H1 (cell line): ENCODE measurements around the gene ACCS. TPM values are rescaled to one million over a fixed set of nuclear protein-coding genes. Genes with fewer than 3 reads are reported as not detected.
A peak's percentile ranks its signal among the peaks of the same experiment; 100 is the strongest.

Source experiments
- CTCF ChIA-PET: fragments of 300-600 bp; sonication (Branson Sonifier 250); formaldehyde crosslinking; loops from one replicate; lab custom pipeline; 2021; ENCODE audit not compliant: partially characterized antibody; lab: Charles Lee
- POLR2A ChIA-PET: fragments of 300-600 bp; sonication (Branson Sonifier 250); formaldehyde crosslinking; loops from one replicate; lab custom pipeline; 2021; ENCODE audit warnings: inconsistent platforms; ENCODE audit not compliant: partially characterized antibody; lab: Charles Lee
- DNase-seq, 2 experiments: peaks; one replicate each; pipeline versions ENCODE4 v3.0.0 to v3.0.0-alpha.2; 2010 to 2022; ENCODE audit warnings: low spot score in 2 of 2, low read depth in 1 of 2, mixed read lengths in 1 of 2
- FAIRE-seq: peaks from 2 replicates; lab custom pipeline; 2011; peaks lifted over from hg19 to GRCh38; lab: Jason Lieb, UNC
- H2AFZ ChIP-seq: 2 replicates; pipeline ENCODE4 v1.8.1; 2012; ENCODE audit warnings: low read length, inconsistent platforms
- H2AK5ac ChIP-seq: 2 replicates; pipeline ENCODE4 v1.6.1; 2013; ENCODE audit warnings: low read depth, low read length
- H2BK120ac ChIP-seq: replicated peaks from 2 replicates; pipeline ENCODE3; 2013; ENCODE audit warnings: low read depth, low read length, inconsistent platforms
- H2BK12ac ChIP-seq: 2 replicates; pipeline ENCODE4 v1.6.1; 2013; ENCODE audit warnings: low read depth, low read length
- H2BK15ac ChIP-seq: 2 replicates; pipeline ENCODE4 v1.6.1; 2013; ENCODE audit warnings: low read length
- H2BK20ac ChIP-seq: 2 replicates; pipeline ENCODE4 v1.6.1; 2013; ENCODE audit warnings: low read length
- H2BK5ac ChIP-seq: 2 replicates; pipeline ENCODE4 v1.6.1; 2013; ENCODE audit warnings: low read depth, low read length
- H3K14ac ChIP-seq: 2 replicates; pipeline ENCODE4 v1.6.1; 2013; ENCODE audit warnings: inconsistent platforms; ENCODE audit not compliant: insufficient read length
- H3K18ac ChIP-seq: 2 replicates; pipeline ENCODE4 v1.6.1; 2013; ENCODE audit warnings: low read length; ENCODE audit errors: extremely low read depth
- H3K23ac ChIP-seq: 2 replicates; pipeline ENCODE4 v1.6.1; 2013; ENCODE audit warnings: inconsistent platforms; ENCODE audit not compliant: insufficient read length
- H3K23me2 ChIP-seq: 2 replicates; pipeline ENCODE4 v1.6.1; 2013; ENCODE audit warnings: low read depth, low read length
- H3K27ac ChIP-seq: 2 replicates; pipeline ENCODE4 v1.6.1; 2011; ENCODE audit warnings: low read depth, low read length, inconsistent platforms
- H3K27me3 ChIP-seq, 4 experiments: replicated peaks in 1 of 4; 1 replicate in 1 of 4; 2 replicates in 3 of 4; pipeline versions ENCODE4 v1.6.1 to v1.8.1; 2011 to 2013; ENCODE audit warnings: low read length in 3 of 4, mild to moderate bottlenecking in 3 of 4, inconsistent platforms in 2 of 4, mixed read lengths in 2 of 4, moderate library complexity in 1 of 4; ENCODE audit not compliant: control insufficient read depth in 3 of 4, insufficient read depth in 3 of 4; ENCODE audit errors: extremely low read depth in 1 of 4
- H3K36me3 ChIP-seq, 4 experiments: 2 replicates each; pipeline versions ENCODE4 v1.6.1 to v1.8.1; 2011 to 2013; ENCODE audit warnings: mild to moderate bottlenecking in 4 of 4, low read length in 3 of 4, moderate library complexity in 2 of 4, control low read depth in 1 of 4, inconsistent platforms in 1 of 4; ENCODE audit not compliant: insufficient read depth in 4 of 4, control insufficient read depth in 2 of 4
- H3K4ac ChIP-seq: replicated peaks from 2 replicates; pipeline ENCODE3; 2013; ENCODE audit warnings: low read length, low read depth, mixed read lengths, inconsistent platforms; ENCODE audit not compliant: insufficient read length
- H3K4me1 ChIP-seq, 4 experiments: replicated peaks in 1 of 4; 1 replicate in 1 of 4; 2 replicates in 3 of 4; pipeline versions ENCODE4 v1.6.1 to v1.8.1; 2011 to 2013; ENCODE audit warnings: low read length in 3 of 4, inconsistent platforms in 2 of 4, mixed read lengths in 1 of 4; ENCODE audit not compliant: insufficient read depth in 4 of 4, control insufficient read depth in 3 of 4
- H3K4me2 ChIP-seq, 2 experiments: 2 replicates each; pipeline versions ENCODE4 v1.6.1 to v1.8.1; 2011 to 2013; ENCODE audit warnings: low read depth in 2 of 2, low read length in 2 of 2, control low read depth in 1 of 2, inconsistent platforms in 1 of 2, mild to moderate bottlenecking in 1 of 2; ENCODE audit not compliant: insufficient read depth in 1 of 2
- H3K4me3 ChIP-seq, 4 experiments: fragments of 200-600, 300-600 bp in 1 of 4; sonication (generic), shearing (Covaris generic), sonication (Bioruptor Twin) in 1 of 4; 2 replicates each; pipeline versions ENCODE4 v1.5.1 to v1.8.1; 2011 to 2016; ENCODE audit warnings: low read length in 4 of 4, low read depth in 3 of 4, control low read depth in 2 of 4, inconsistent platforms in 2 of 4, mild to moderate bottlenecking in 2 of 4, mixed read lengths in 1 of 4, moderate library complexity in 1 of 4; ENCODE audit not compliant: insufficient read depth in 2 of 4; ENCODE audit errors: extremely low read depth in 1 of 4
- H3K56ac ChIP-seq: replicated peaks from 2 replicates; pipeline ENCODE3; 2013; ENCODE audit warnings: low read depth, mild to moderate bottlenecking, mixed read lengths, low read length, inconsistent platforms; ENCODE audit not compliant: insufficient read length
- H3K79me1 ChIP-seq: 2 replicates; pipeline ENCODE4 v1.6.1; 2013; ENCODE audit warnings: low read depth, low read length, control low read depth
- H3K79me2 ChIP-seq, 2 experiments: 2 replicates each; pipeline versions ENCODE4 v1.6.1 to v1.8.1; 2012 to 2013; ENCODE audit warnings: low read length in 2 of 2, mild to moderate bottlenecking in 2 of 2, inconsistent platforms in 1 of 2; ENCODE audit not compliant: insufficient read depth in 2 of 2, control insufficient read depth in 1 of 2
- H3K9ac ChIP-seq, 4 experiments: replicated peaks in 1 of 4; 1 replicate in 1 of 4; 2 replicates in 3 of 4; pipeline versions ENCODE4 v1.6.1 to v1.8.1; 2011 to 2013; ENCODE audit warnings: low read depth in 3 of 4, low read length in 3 of 4, control low read depth in 2 of 4, mild to moderate bottlenecking in 2 of 4, moderate library complexity in 2 of 4, inconsistent platforms in 1 of 4; ENCODE audit errors: extremely low read depth in 1 of 4
- H3K9me3 ChIP-seq, 2 experiments: 2 replicates each; pipeline versions ENCODE4 v1.6.1 to v1.8.1; 2012 to 2013; ENCODE audit warnings: mild to moderate bottlenecking in 2 of 2, moderate library complexity in 2 of 2, control low read depth in 1 of 2, inconsistent platforms in 1 of 2, low read depth in 1 of 2, low read length in 1 of 2, mixed read lengths in 1 of 2; ENCODE audit not compliant: insufficient read depth in 2 of 2
- H4K20me1 ChIP-seq, 2 experiments: replicated peaks in 1 of 2; 2 replicates each; pipeline versions ENCODE3 to v1.8.1; 2011 to 2013; ENCODE audit warnings: inconsistent platforms in 2 of 2, low read length in 2 of 2, mild to moderate bottlenecking in 1 of 2; ENCODE audit not compliant: insufficient read depth in 2 of 2, control insufficient read depth in 1 of 2
- H4K5ac ChIP-seq: 2 replicates; pipeline ENCODE4 v1.6.1; 2013; ENCODE audit warnings: low read length, low read depth, mixed read lengths, inconsistent platforms; ENCODE audit not compliant: insufficient read length
- H4K8ac ChIP-seq: 2 replicates; pipeline ENCODE4 v1.8.0; 2013; ENCODE audit warnings: mild to moderate bottlenecking, moderate library complexity, low read length, inconsistent platforms; ENCODE audit not compliant: insufficient read depth; ENCODE audit errors: extremely low read depth
- H4K91ac ChIP-seq: replicated peaks from 2 replicates; pipeline ENCODE3; 2013; ENCODE audit warnings: low read length, mixed read lengths, inconsistent platforms; ENCODE audit not compliant: insufficient read length
- ATF2 ChIP-seq: IDR thresholded peaks from 2 replicates; pipeline ENCODE4 v1.6.1; 2012; ENCODE audit warnings: low read length, inconsistent platforms
- CBX8 ChIP-seq: fragments of 300-800, 300-1000 bp; sonication (generic); IDR thresholded peaks from 2 replicates; pipeline ENCODE4 v1.7.1; 2016; ENCODE audit warnings: low read depth, low read length, borderline replicate concordance
- CHD2 ChIP-seq: IDR thresholded peaks from 2 replicates; pipeline ENCODE4 v1.6.1; 2012; ENCODE audit warnings: low read length, improper control_type of control experiment
- E2F6 ChIP-seq: IDR thresholded peaks from 2 replicates; pipeline ENCODE4 v1.6.1; 2012; ENCODE audit warnings: inconsistent platforms
- HDAC6 ChIP-seq: IDR thresholded peaks from one replicate; pipeline ENCODE4 v1.7.1; 2012; ENCODE audit warnings: low read depth, mild to moderate bottlenecking, inconsistent platforms, low read length, moderate library complexity
- KDM1A ChIP-seq: fragments of 200-600, 300-600 bp; sonication (generic); IDR thresholded peaks from 2 replicates; pipeline ENCODE4 v1.7.1; 2016; ENCODE audit warnings: mild to moderate bottlenecking, low read length, borderline replicate concordance
- MAX ChIP-seq: IDR thresholded peaks from 2 replicates; pipeline ENCODE4 v1.6.1; 2012; ENCODE audit warnings: inconsistent platforms
- POLR2A ChIP-seq, 2 experiments: IDR thresholded peaks; 1 replicate in 1 of 2; 2 replicates in 1 of 2; pipeline ENCODE4 v1.6.1; 2011; ENCODE audit warnings: low read depth in 2 of 2, low read length in 2 of 2, mild to moderate bottlenecking in 2 of 2; ENCODE audit errors: control extremely low read depth in 1 of 2
- POU5F1 ChIP-seq: IDR thresholded peaks from 2 replicates; pipeline ENCODE4 v1.6.1; 2011; ENCODE audit warnings: low read depth, mild to moderate bottlenecking, low read length, moderate library complexity
- USF2 ChIP-seq: IDR thresholded peaks from 2 replicates; pipeline ENCODE4 v1.6.1; 2011; ENCODE audit warnings: low read length, improper control_type of control experiment
- WGBS, 2 experiments: shearing (Covaris generic) in 1 of 2; methylation state at CpG; one replicate each; pipeline versions ENCODE4 v1.1.6 to v1.1.7; 2013 to 2015; ENCODE audit warnings: low lambda C conversion rate in 2 of 2, mixed read lengths in 2 of 2, inconsistent platforms in 1 of 2, low coverage in 1 of 2, missing lambda C conversion rate in 1 of 2; ENCODE audit not compliant: insufficient replicate concordance in 2 of 2, insufficient coverage in 1 of 2, insufficient read length in 1 of 2; ENCODE audit errors: extremely low coverage in 1 of 2, missing lambda C conversion rate in 1 of 2; 5-methylcytosine and 5-hydroxymethylcytosine counted together
- polyA plus RNA-seq, 7 experiments: library from polyadenylated mRNA; depleted of rRNA in 3 of 7; stranded (reverse) in 5 of 7; unstranded in 2 of 7; fragments of >200 nt in 5 of 7; fragments of 200-250 nt in 2 of 7; gene quantifications; 1 replicate in 5 of 7; 2 replicates in 1 of 7; 4 replicates in 1 of 7; pipeline versions ENCODE4 v1.2.1 to v1.2.3, GENCODE V29; 2011 to 2013; ENCODE audit warnings: missing spikeins in 2 of 7, mixed read lengths in 2 of 7
- total RNA-seq: library from RNA; stranded (reverse); fragmentation: NEBNext Ultra II Directional; extraction: Animal tissue kit (Norgen Biotek cat#: 25700); gene quantifications from 2 replicates; pipeline ENCODE4 v1.2.1, GENCODE V29; 2021

Gene ACCS
- total and polyA plus RNA-seq, 2 of the 8 experiments (the other 6 are each of a cell fraction or from before 2014, with no cell fraction given) = 6.0 to 8.0 TPM

- CTCF ChIA-PET = interaction anchor here (1.1 to 2.9 kb wide), 5 partner anchors 10 to 119 kb away, joined by 3 to 16 read pairs (median 5); partner anchors contain the start of gene EXT2
- H3K4me2 ChIP-seq = peak overlapping the region; percentile 51 to 78; a peak in 3 of 4 replicates
- WGBS, 2 experiments = 70% methylated on average over 5 of the region's 5 CpGs; no CpG with 5 or more reads in 1 of the 2 experiments
- no peak for TF ChIP-seq HDAC6
- no peak for TF ChIP-seq CBX8
- TF ChIP-seq ATF2 = no peak
- no peak for TF ChIP-seq E2F6
- no peak for TF ChIP-seq MAX
- TF ChIP-seq CHD2 = no peak
- no peak for TF ChIP-seq KDM1A
- no peak for TF ChIP-seq POLR2A (IDR thresholded peaks at IDR 0.05; ENCODE audit: control extremely low read depth in 1 of 2, low read depth in 2 of 2, low read length in 2 of 2)
- TF ChIP-seq POU5F1 = no peak
- TF ChIP-seq USF2 = no peak
Observed at GRCh38 chr11:44067266-44067665, 1.2 kb downstream of the ACCS start.

More at GRCh38 chr11:44067266-44067665, 1.2 kb downstream of the ACCS start:
- Histone ChIP-seq H3K56ac (no peak overlapping the region), H3K4ac (no peak overlapping the region), H4K8ac (no peak overlapping the region), H2BK5ac (no peak overlapping the region), H3K18ac (no peak overlapping the region), H4K5ac (no peak overlapping the region), H2AK5ac (no peak overlapping the region), H3K23me2 (peaks cover 9% of the 10 kb centered on the region), H3K27ac (no peak overlapping the region), H3K4me3 (peak overlapping the region in 1 of 4 experiments; percentile 68; a peak in 2 of 8 replicates), H3K79me2 (no peaks in the 10 kb centered on the region), H2AFZ (no peak overlapping the region), H2BK120ac (no peak overlapping the region), H3K23ac (no peak overlapping the region), H4K91ac (no peak overlapping the region), H3K79me1 (no peaks in the 10 kb centered on the region), H3K36me3 (no peaks in the 10 kb centered on the region), H3K27me3 (peaks cover 0 to 4% (median 2%) of the 10 kb centered on the region in 4 experiments; a peak in 3 of 7 replicates), H2BK20ac (no peak overlapping the region), H3K9ac (no peak overlapping the region), H2BK15ac (no peak overlapping the region), H2BK12ac (no peak overlapping the region), H3K14ac (no peak overlapping the region), H3K9me3 (no peaks in the 10 kb centered on the region; a peak in 1 of 4 replicates), H3K4me1 (peaks cover 2 to 7% (median 4%) of the 10 kb centered on the region in 4 experiments), H4K20me1 (no peaks in the 10 kb centered on the region)
- DNase-seq (no peak), FAIRE-seq (no peak)
- POLR2A ChIA-PET = interaction anchor here (0.7 kb wide), 1 partner anchor 509 kb away, joined by 3 read pairs; no protein-coding TSS in a partner anchor
